ENCODE results near the gene MKKS. TPM values are rescaled to one million over a fixed set of nuclear protein-coding genes. Genes with fewer than 3 reads are reported as not detected.

Gene MKKS
- total RNA-seq, result 5.6 and 5.9 TPM in 2 replicates

GRCh38 chr20:10433623-10434466 is at the start of gene MKKS:
TSS of gene MKKS (minus strand) at chr20:10434222. CDS start at chr20:10413514, 20,708 bp downstream.

GRCh38 chr20:10434832-10435812 is 1.1 kb upstream of the MKKS start, which contains the start of gene SLX4IP:
TSS of gene SLX4IP (plus strand) at chr20:10435305. CDS start at chr20:10458205, 22,900 bp downstream.

Other genes with a start within 250 kb of the MKKS start
- gene SNAP25, start 215.4 kb downstream of the MKKS start, total RNA-seq, result 0.77 and 2.8 TPM in 2 replicates
- gene SLX4IP, start 1.1 kb upstream of the MKKS start, total RNA-seq, result 3.9 and 4.4 TPM in 2 replicates
- 101 and 117 TPM in 2 replicates for gene JAG1, start 239.8 kb upstream of the MKKS start, total RNA-seq